AG09319 (cell line): ENCODE data around the gene SLC25A41.

ENCODE experiments used
- DNase-seq: peaks from one replicate; pipeline ENCODE4 v3.0.0-alpha.2; 2010; ENCODE audit warnings: low read depth; ENCODE audit errors: extremely low read depth
- CTCF ChIP-seq: IDR thresholded peaks from 2 replicates; pipeline ENCODE4 v1.5.1; 2011; ENCODE audit warnings: low read depth, mild to moderate bottlenecking, inconsistent platforms, low read length, moderate library complexity

The SLC25A41 gene

GRCh38 chr19:6418562-6418932 is 15.0 kb downstream of the SLC25A41 start:
- no peak for TF ChIP-seq CTCF
- no peak for DNase-seq

- peak; percentile 40 for TF ChIP-seq CTCF
- no peak for DNase-seq
These were observed 15.6 kb downstream of the SLC25A41 start for GRCh38 chr19:6417713-6418561.

- TF ChIP-seq CTCF: no peak
- DNase-seq: no peak
These were observed 16.7 kb downstream of the SLC25A41 start for GRCh38 chr19:6416658-6417405.

- no peak for DNase-seq
- TF ChIP-seq CTCF: no peak
These were observed 17.9 kb downstream of the SLC25A41 start for GRCh38 chr19:6415591-6416190.

GRCh38 chr19:6414793-6415590 is 18.6 kb downstream of the SLC25A41 start:
- no peak for DNase-seq
- no peak for TF ChIP-seq CTCF

- no peak for DNase-seq
- no peak for TF ChIP-seq CTCF
These were observed 19.6 kb downstream of the SLC25A41 start for GRCh38 chr19:6413721-6414643.
